IMR-90 (cell line): ENCODE measurements around the gene TACC2. TPM values are rescaled to one million over a fixed set of nuclear protein-coding genes. Genes with fewer than 3 reads are reported as not detected.

Source experiments
- ATAC-seq: fragments of 200-7000 bp; cut with Tn5 transposase; 2 replicates; pipeline ENCODE4 v1.9.1; 2020; ENCODE audit warnings: low read depth, mild to moderate bottlenecking, moderate library complexity
- BruUV-seq: library from RNA; stranded (reverse); fragments of 400-500 nt; replicated peaks from 2 replicates; lab custom pipeline; 2021; lab: Mats Ljungman, UMichigan
- CTCF ChIA-PET: fragments of 300-600 bp; formaldehyde crosslinking; extraction: SDS; loops from one replicate; lab custom pipeline; 2021; ENCODE audit warnings: antibody characterized with exemption; lab: Yijun Ruan, JAX
- POLR2A ChIA-PET: fragments of 300-600 bp; sonication (Branson Sonifier 250); formaldehyde crosslinking; loops from one replicate; lab custom pipeline; 2022; ENCODE audit warnings: antibody characterized with exemption; ENCODE audit not compliant: unreplicated experiment; lab: Charles Lee
- DNase-seq: peaks from one replicate; pipeline ENCODE4 v3.0.0; 2013
- H2AFZ ChIP-seq: replicated peaks from 2 replicates; pipeline ENCODE3; 2013; ENCODE audit warnings: low read length, mild to moderate bottlenecking; ENCODE audit not compliant: poor library complexity
- H2AK5ac ChIP-seq: 2 replicates; pipeline ENCODE4 v1.6.1; 2013; ENCODE audit warnings: low read depth, low read length, inconsistent platforms
- H2AK9ac ChIP-seq: replicated peaks from 2 replicates; pipeline ENCODE3; 2013; ENCODE audit warnings: mild to moderate bottlenecking, low read depth, low read length, moderate library complexity; ENCODE audit not compliant: poor library complexity
- H2BK120ac ChIP-seq: 2 replicates; pipeline ENCODE4 v1.6.1; 2013; ENCODE audit warnings: low read depth, low read length, inconsistent platforms
- H2BK15ac ChIP-seq: 3 replicates; pipeline ENCODE4 v1.6.1; 2013; ENCODE audit warnings: low read depth, low read length, inconsistent platforms
- H2BK20ac ChIP-seq: 2 replicates; pipeline ENCODE4 v1.6.1; 2013; ENCODE audit warnings: low read depth, mild to moderate bottlenecking, inconsistent platforms, low read length, moderate library complexity
- H2BK5ac ChIP-seq: 2 replicates; pipeline ENCODE4 v1.6.1; 2013; ENCODE audit warnings: mild to moderate bottlenecking, low read depth, low read length, inconsistent platforms; ENCODE audit not compliant: poor library complexity, severe bottlenecking
- H3K14ac ChIP-seq: replicated peaks from 2 replicates; pipeline ENCODE4 v1.6.1; 2013; ENCODE audit warnings: low read depth, low read length, inconsistent platforms
- H3K18ac ChIP-seq: 2 replicates; pipeline ENCODE4 v1.6.1; 2013; ENCODE audit warnings: low read depth, low read length, control low read depth
- H3K23ac ChIP-seq: 2 replicates; pipeline ENCODE4 v1.6.1; 2013; ENCODE audit warnings: low read depth, low read length, inconsistent platforms
- H3K27ac ChIP-seq: 2 replicates; pipeline ENCODE4 v1.5.1; 2013; ENCODE audit warnings: mild to moderate bottlenecking, control low read depth, low read length; ENCODE audit not compliant: insufficient read depth
- H3K27me3 ChIP-seq: 2 replicates; pipeline ENCODE4 v1.6.1; 2013; ENCODE audit warnings: low read length; ENCODE audit not compliant: control insufficient read depth, insufficient read depth
- H3K36me3 ChIP-seq: 2 replicates; pipeline ENCODE4 v1.6.1; 2013; ENCODE audit warnings: low read length, mixed read lengths; ENCODE audit not compliant: control insufficient read depth, insufficient read depth
- H3K4ac ChIP-seq: 2 replicates; pipeline ENCODE4 v1.6.1; 2013; ENCODE audit warnings: low read depth, low read length, inconsistent platforms
- H3K4me1 ChIP-seq: 2 replicates; pipeline ENCODE4 v1.6.1; 2013; ENCODE audit warnings: low read length, mixed read lengths; ENCODE audit not compliant: control insufficient read depth, insufficient read depth
- H3K4me2 ChIP-seq: 2 replicates; pipeline ENCODE4 v1.6.1; 2013; ENCODE audit warnings: low read depth, mild to moderate bottlenecking, control low read depth, low read length, moderate library complexity
- H3K4me3 ChIP-seq: 2 replicates; pipeline ENCODE4 v1.5.1; 2013; ENCODE audit warnings: low read depth, mild to moderate bottlenecking, control low read depth, low read length, moderate library complexity; ENCODE audit not compliant: insufficient read depth
- H3K56ac ChIP-seq: 2 replicates; pipeline ENCODE4 v1.6.1; 2013; ENCODE audit warnings: low read length, inconsistent platforms; ENCODE audit not compliant: insufficient read depth; ENCODE audit errors: extremely low read depth
- H3K79me1 ChIP-seq, 2 experiments: 2 replicates each; pipeline ENCODE4 v1.6.1; 2013; ENCODE audit warnings: low read length in 2 of 2, inconsistent platforms in 1 of 2, low read depth in 1 of 2
- H3K9ac ChIP-seq: 2 replicates; pipeline ENCODE4 v1.6.1; 2013; ENCODE audit warnings: low read depth, low read length, control low read depth
- H3K9me1 ChIP-seq: 2 replicates; pipeline ENCODE4 v1.6.1; 2013; ENCODE audit warnings: low read length, inconsistent platforms; ENCODE audit not compliant: insufficient read depth
- H3K9me3 ChIP-seq: 2 replicates; pipeline ENCODE4 v1.6.1; 2013; ENCODE audit warnings: low read length; ENCODE audit not compliant: control insufficient read depth, insufficient read depth
- H4K20me1 ChIP-seq: 2 replicates; pipeline ENCODE4 v1.6.1; 2013; ENCODE audit warnings: low read length, inconsistent platforms; ENCODE audit not compliant: insufficient read depth
- H4K5ac ChIP-seq: 2 replicates; pipeline ENCODE4 v1.6.1; 2013; ENCODE audit warnings: mild to moderate bottlenecking, low read depth, low read length, control low read depth
- H4K8ac ChIP-seq, 2 experiments: 2 replicates each; pipeline ENCODE4 v1.6.1; 2013; ENCODE audit warnings: low read depth in 2 of 2, low read length in 2 of 2, control low read depth in 1 of 2, inconsistent platforms in 1 of 2
- H4K91ac ChIP-seq: 2 replicates; pipeline ENCODE4 v1.6.1; 2013; ENCODE audit warnings: low read depth, low read length, inconsistent platforms; ENCODE audit not compliant: insufficient read depth
- CEBPB ChIP-seq: IDR thresholded peaks from 2 replicates; pipeline ENCODE4 v1.6.1; 2012; ENCODE audit warnings: low read depth, low read length, improper control_type of control experiment
- MAFK ChIP-seq: IDR thresholded peaks from 2 replicates; pipeline ENCODE4 v1.6.1; 2012; ENCODE audit warnings: low read depth, low read length, improper control_type of control experiment
- MXI1 ChIP-seq: IDR thresholded peaks from 2 replicates; pipeline ENCODE4 v1.6.1; 2012; ENCODE audit warnings: low read depth, mild to moderate bottlenecking, low read length, moderate library complexity, borderline replicate concordance
- NFE2L2 ChIP-seq: fragments of 150-350 bp; IDR thresholded peaks from 2 replicates; pipeline ENCODE4 v1.6.1; 2016; ENCODE audit warnings: low read depth, mild to moderate bottlenecking, low read length
- RCOR1 ChIP-seq: IDR thresholded peaks from 2 replicates; pipeline ENCODE4 v1.6.1; 2012; ENCODE audit warnings: mild to moderate bottlenecking, low read length, improper control_type of control experiment; ENCODE audit not compliant: insufficient replicate concordance
- RFX5 ChIP-seq: IDR thresholded peaks from 2 replicates; pipeline ENCODE4 v1.8.0; 2012; ENCODE audit warnings: low read depth, mild to moderate bottlenecking, low read length, moderate library complexity
- SMC3 ChIP-seq: fragments of 150-350 bp; IDR thresholded peaks from 2 replicates; pipeline ENCODE4 v1.6.1; 2016; ENCODE audit warnings: low read depth, mild to moderate bottlenecking, antibody characterized with exemption, low read length, moderate library complexity
- WGBS, 2 experiments: methylation state at CpG; one replicate each; pipeline versions ENCODE4 v1.1.5 to v1.1.7; 2013; ENCODE audit warnings: missing lambda C conversion rate in 2 of 2; ENCODE audit not compliant: insufficient read length in 1 of 2; ENCODE audit errors: extremely low coverage in 2 of 2; 5-methylcytosine and 5-hydroxymethylcytosine counted together
- dilution Hi-C: fragments of 300-500 bp; cut with HindIII; formaldehyde crosslinking; loops from one replicate; pipeline ENCODE4 v1.14.3; 2018; ENCODE audit warnings: low sequenced_read_pairs; ENCODE audit not compliant: unreplicated experiment
- in situ Hi-C: fragments of 300-500 bp; cut with MboI; formaldehyde crosslinking; loops from 3 replicates; pipeline ENCODE4 v1.14.3; 2019; ENCODE audit warnings: low sequenced_read_pairs, inconsistent platforms, mixed read lengths
- intact Hi-C: fragments of 100-400 bp; cut with micrococcal nuclease; formaldehyde crosslinking; loops from 2 replicates; pipeline ENCODE4 v1.10.0; 2022
- polyA plus RNA-seq, 3 experiments: library from polyadenylated mRNA; depleted of rRNA; stranded (reverse); fragments of >200 nt; gene quantifications; 2 replicates each; pipeline ENCODE4 v1.2.3, GENCODE V29; 2012; ENCODE audit warnings: low replicate concordance in 1 of 3
- total RNA-seq: library from RNA; depleted of rRNA; stranded (reverse); fragments of >200 nt; gene quantifications from 2 replicates; pipeline ENCODE4 v1.2.3, GENCODE V29; 2012
- TF ChIP-seq, protein P1 (sequence below): conservative IDR thresholded peaks from 2 replicates; pipeline ENCODE4 v1.5.1; 2012; ENCODE audit warnings: mild to moderate bottlenecking, low read depth, low read length, improper control_type of control experiment
- TF ChIP-seq, protein P2 (sequence below): fragments of 150-350 bp; IDR thresholded peaks from 2 replicates; pipeline ENCODE4 v1.6.1; 2017; ENCODE audit warnings: mild to moderate bottlenecking, antibody characterized with exemption, low read length, low read depth
- TF ChIP-seq, protein P3 (sequence below): fragments of 150-350 bp; IDR thresholded peaks from 2 replicates; pipeline ENCODE4 v1.6.1; 2016; ENCODE audit warnings: low read depth, mild to moderate bottlenecking, low read length, moderate library complexity, borderline replicate concordance

The TACC2 gene
- total and polyA plus RNA-seq, 2 of the 4 experiments (the other 2 are of a cell fraction): 2.9 to 15.4 TPM

DNA sequence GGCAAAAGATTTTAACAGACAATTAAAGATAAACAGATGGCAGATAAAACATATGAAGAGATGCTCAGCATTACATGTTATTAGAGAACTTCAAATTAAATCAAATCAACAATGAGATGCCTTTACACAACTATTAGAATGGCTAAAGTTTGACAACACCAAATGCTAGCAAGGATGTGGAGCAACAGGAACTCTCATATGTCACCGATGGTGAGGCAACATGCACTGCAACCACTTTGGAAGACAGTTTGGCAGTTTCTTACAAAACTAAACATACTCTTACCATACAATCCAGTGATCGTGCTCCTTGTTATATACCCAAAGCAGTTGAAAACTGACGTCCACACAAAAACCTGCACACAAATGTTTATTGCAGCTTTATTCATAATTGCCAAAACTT, 47.4 kb upstream of the TACC2 start:
- H2AK9ac ChIP-seq: no peak overlapping the region
- ChIA-PET CTCF (no interaction called here), POLR2A (no interaction called here)
- no peak overlapping the region for H3K14ac ChIP-seq
- H3K4ac ChIP-seq: no peak overlapping the region
- H2BK5ac ChIP-seq: no peak overlapping the region
- whole genome bisulfite sequencing, 2 experiments: 100% methylated on average over 1 of the region's 3 CpGs; no CpG with 5 or more reads in 1 of the 2 experiments
- H2BK120ac ChIP-seq: no peak overlapping the region
- H3K4me1 ChIP-seq: peaks cover 5% of the 10 kb centered on the region
- ATAC-seq (no peak), DNase-seq (no peak)
- no peak overlapping the region for H4K5ac ChIP-seq
- no peak overlapping the region for H2AFZ ChIP-seq
- H2BK15ac ChIP-seq: 0 out of 3 replicates have a peak overlapping the region, but pooled peaks have one; percentile 31
- no peak overlapping the region for H3K4me3 ChIP-seq
- no peak overlapping the region for H3K9ac ChIP-seq
- H3K27me3 ChIP-seq: no peaks in the 10 kb centered on the region
- no peak for TF ChIP-seq CEBPB
- TF ChIP-seq, protein P1, sequence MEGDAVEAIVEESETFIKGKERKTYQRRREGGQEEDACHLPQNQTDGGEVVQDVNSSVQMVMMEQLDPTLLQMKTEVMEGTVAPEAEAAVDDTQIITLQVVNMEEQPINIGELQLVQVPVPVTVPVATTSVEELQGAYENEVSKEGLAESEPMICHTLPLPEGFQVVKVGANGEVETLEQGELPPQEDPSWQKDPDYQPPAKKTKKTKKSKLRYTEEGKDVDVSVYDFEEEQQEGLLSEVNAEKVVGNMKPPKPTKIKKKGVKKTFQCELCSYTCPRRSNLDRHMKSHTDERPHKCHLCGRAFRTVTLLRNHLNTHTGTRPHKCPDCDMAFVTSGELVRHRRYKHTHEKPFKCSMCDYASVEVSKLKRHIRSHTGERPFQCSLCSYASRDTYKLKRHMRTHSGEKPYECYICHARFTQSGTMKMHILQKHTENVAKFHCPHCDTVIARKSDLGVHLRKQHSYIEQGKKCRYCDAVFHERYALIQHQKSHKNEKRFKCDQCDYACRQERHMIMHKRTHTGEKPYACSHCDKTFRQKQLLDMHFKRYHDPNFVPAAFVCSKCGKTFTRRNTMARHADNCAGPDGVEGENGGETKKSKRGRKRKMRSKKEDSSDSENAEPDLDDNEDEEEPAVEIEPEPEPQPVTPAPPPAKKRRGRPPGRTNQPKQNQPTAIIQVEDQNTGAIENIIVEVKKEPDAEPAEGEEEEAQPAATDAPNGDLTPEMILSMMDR: no peak
- no peak for TF ChIP-seq NFE2L2
- TF ChIP-seq RFX5: no peak
- no peak for TF ChIP-seq SMC3
- TF ChIP-seq MXI1: no peak
- no peak for TF ChIP-seq MAFK
- TF ChIP-seq, protein P2, sequence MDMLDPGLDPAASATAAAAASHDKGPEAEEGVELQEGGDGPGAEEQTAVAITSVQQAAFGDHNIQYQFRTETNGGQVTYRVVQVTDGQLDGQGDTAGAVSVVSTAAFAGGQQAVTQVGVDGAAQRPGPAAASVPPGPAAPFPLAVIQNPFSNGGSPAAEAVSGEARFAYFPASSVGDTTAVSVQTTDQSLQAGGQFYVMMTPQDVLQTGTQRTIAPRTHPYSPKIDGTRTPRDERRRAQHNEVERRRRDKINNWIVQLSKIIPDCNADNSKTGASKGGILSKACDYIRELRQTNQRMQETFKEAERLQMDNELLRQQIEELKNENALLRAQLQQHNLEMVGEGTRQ: no peak
- no peak for TF ChIP-seq RCOR1
- TF ChIP-seq, protein P3, sequence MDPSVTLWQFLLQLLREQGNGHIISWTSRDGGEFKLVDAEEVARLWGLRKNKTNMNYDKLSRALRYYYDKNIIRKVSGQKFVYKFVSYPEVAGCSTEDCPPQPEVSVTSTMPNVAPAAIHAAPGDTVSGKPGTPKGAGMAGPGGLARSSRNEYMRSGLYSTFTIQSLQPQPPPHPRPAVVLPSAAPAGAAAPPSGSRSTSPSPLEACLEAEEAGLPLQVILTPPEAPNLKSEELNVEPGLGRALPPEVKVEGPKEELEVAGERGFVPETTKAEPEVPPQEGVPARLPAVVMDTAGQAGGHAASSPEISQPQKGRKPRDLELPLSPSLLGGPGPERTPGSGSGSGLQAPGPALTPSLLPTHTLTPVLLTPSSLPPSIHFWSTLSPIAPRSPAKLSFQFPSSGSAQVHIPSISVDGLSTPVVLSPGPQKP: no peak
- no peaks in the 10 kb centered on the region for H3K9me3 ChIP-seq
- H3K23ac ChIP-seq: no peak overlapping the region
- no peaks in the 10 kb centered on the region for H3K79me1 ChIP-seq
- no peak overlapping the region for H2BK20ac ChIP-seq
- H3K27ac ChIP-seq: no peak overlapping the region
- in situ Hi-C loops: no loop called here
- H3K56ac ChIP-seq: no peak overlapping the region
- no peak overlapping the region for H4K8ac ChIP-seq
- no TSS peak for BruUV-seq
- H3K4me2 ChIP-seq: no peak overlapping the region
- no peak overlapping the region for H4K91ac ChIP-seq
- H4K20me1 ChIP-seq: no peaks in the 10 kb centered on the region
- dilution Hi-C loops: no loop called here
- H3K9me1 ChIP-seq: peaks cover 5% of the 10 kb centered on the region
- intact Hi-C loops: no loop called here
- H3K36me3 ChIP-seq: no peaks in the 10 kb centered on the region
- H2AK5ac ChIP-seq: no peak overlapping the region
- no peak overlapping the region for H3K18ac ChIP-seq
